GM12873 (cell line): ENCODE measurements around the gene KRT9.

Experiments used
- CTCF ChIP-seq: IDR thresholded peaks from 2 replicates; pipeline ENCODE4 v1.5.1; 2012; ENCODE audit warnings: low read depth, mild to moderate bottlenecking, moderate library complexity, low read length, control low read depth; ENCODE audit not compliant: insufficient read depth; ENCODE audit errors: missing control alignments

The KRT9 gene

GRCh38 chr17:41561554-41561953, 10.3 kb downstream of the KRT9 start:
- TF ChIP-seq CTCF: no peak

- no peak for TF ChIP-seq CTCF
Observed at GRCh38 chr17:41559548-41559947, 12.3 kb downstream of the KRT9 start.

GRCh38 chr17:41556931-41557330, 14.9 kb downstream of the KRT9 start:
- TF ChIP-seq CTCF: no peak

GRCh38 chr17:41556306-41556705, 15.6 kb downstream of the KRT9 start:
- TF ChIP-seq CTCF: no peak

GRCh38 chr17:41555105-41555887, 16.6 kb downstream of the KRT9 start:
- TF ChIP-seq CTCF: no peak

GRCh38 chr17:41553987-41554680, 17.7 kb downstream of the KRT9 start:
- TF ChIP-seq CTCF: no peak

- no peak for TF ChIP-seq CTCF
Observed at GRCh38 chr17:41553176-41553575, 18.7 kb downstream of the KRT9 start.
